NCI-H1930 (cell line): Measurements from ENCODE around the gene MPP7.

Experiments
- DNase-seq, 2 experiments: peaks; one replicate each; lab custom pipeline; 2025; lab: John Stamatoyannopoulos, UW

The MPP7 gene

DNA sequence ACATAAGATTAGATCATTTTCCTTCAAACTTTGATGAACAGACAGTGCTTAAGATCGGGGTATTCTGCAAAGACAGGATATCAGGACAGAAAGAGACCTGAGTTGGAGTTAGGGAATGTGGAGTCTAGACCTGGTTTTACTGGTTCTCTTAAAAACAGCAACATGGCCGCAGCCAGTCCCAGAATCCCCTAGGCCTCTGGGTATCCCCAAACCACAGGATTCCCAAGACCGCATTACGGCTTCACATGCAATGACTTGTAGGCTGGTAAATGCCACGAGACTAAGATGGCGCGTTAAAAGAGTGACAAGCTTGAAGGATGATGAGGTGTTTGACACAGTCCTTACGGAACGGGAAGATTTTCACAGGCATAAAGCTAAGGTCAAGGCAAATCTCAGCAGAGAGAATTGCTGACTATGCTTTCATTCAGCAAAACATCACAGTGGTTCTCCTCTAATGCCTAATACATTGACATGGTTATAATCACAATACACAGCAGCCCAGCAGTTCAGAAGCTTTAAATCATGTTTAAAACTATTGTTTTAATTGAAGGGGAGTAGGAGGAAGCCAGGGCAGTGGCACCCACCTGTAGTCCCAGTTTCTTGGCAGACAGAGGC lies 32.9 kb downstream of the MPP7 start:
- no peak for DNase-seq

DNA sequence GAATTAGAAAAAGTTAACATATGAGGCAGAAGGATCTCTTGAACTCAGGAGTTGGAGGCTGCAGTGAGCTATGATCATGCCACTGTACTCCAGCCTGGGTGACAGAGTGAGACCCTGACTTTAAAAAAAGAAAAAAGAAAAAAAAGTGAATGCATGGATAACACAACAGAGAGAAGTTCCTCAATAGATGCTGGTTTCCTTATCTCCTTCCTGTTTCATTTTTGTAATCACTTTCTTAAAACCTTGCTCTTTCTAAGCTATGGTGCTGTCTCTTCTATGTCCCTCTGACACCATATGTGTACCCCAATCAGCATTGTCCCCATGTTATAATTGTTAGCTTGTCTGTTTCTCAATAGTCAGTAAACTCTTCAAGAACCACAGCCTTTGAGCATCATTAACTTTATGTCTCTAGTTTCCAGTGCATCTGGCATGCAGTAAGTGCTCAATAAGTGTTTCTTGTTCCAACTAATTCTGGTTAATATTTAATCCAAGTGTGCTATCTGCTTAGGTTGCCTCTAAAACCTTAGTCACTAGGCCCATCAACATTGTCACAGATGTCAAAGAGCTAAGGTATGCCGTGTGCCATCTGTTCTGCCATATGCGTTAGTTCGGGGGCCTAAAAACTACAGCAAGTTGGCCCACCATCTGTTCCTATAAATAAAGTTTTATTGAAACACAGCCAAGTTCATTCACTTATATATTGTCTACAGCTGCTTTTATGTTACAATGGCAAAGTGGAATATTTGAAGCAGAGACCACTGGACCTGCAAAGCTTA lies 36.2 kb downstream of the MPP7 start:
- no peak for DNase-seq

DNA sequence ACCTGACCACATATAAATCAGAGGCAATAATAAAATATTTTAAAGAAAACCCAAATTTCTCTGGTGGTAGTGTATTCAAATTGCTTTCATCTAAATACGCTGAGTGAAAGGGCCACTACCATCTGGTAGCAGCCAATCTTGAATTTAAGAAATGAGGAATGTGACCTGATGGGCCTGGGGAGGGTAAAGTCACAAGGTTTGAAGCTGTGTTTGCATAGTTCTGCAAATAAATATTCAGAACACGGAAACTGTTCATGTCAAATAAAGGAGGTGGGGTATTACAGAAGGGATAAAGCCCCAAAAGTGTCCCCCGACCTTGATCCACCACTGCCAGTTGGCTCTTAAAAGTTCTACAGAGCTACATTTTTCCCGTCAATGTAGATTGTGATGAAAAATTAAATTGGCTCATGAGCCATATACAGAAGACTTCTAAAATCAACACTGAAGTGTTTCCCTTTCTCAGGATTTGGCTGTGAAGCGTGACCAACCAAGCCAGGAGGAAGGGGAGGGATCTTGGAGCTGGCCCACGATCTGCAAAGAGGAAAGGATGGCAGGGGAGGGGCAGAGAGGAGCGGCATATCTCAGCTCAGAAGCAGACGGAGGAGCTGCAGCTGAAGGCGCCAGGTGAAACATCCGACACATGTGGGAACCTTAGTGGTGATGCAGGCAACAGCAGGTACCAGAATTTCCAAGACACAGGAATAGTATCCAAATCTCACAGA lies 39.6 kb downstream of the MPP7 start:
- DNase-seq = no peak

DNA sequence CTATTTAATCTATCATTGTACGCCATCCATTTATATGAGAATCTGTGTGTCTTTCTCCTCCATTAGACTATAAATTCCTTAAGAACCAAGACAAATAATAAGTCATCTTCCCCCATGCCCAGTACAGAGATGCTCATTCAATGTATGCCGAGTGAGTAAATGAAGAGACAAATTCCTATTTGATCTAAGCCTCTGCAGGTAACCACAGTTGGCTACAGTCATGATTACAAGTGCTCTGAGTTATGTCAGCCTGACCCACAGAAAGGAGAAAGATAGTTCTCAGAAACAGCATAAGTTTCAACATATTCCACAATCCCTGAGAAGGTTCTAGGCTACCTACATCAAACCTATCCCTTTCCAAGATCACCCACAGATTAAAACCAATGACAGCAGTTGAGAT lies 46.1 kb downstream of the MPP7 start:
- no peak for DNase-seq

DNA sequence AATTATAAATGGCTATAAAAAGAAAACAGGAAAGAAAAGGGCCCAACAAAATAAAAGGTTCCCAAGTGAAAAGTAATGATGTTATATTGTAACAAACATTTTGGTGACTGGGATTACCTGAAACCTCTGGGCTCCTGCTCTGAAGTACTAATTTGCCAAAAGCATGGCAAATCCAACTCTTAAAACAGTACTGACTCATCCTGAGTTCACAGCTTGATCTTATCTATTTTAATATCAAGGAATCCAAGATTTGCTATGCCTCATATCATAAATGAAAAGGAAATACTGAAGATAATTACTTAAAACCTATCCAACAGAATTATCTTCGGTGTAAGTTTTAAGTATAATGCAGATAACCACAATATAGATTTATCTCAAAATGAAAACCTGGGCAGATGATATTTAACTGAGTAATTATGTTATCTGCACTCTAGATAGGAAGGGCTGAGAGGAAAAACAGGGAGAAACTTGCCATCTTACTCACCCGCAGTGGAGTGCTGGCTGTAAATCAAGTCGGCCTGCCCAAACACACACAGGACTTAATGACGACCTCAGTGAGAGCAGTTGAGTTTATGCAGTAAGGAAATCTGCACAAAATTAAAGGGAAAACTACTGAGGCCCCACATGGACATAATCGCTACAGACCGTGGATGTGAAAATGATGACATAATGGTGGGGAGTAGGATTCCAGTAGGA lies 48.4 kb downstream of the MPP7 start:
- DNase-seq = no peak

DNA sequence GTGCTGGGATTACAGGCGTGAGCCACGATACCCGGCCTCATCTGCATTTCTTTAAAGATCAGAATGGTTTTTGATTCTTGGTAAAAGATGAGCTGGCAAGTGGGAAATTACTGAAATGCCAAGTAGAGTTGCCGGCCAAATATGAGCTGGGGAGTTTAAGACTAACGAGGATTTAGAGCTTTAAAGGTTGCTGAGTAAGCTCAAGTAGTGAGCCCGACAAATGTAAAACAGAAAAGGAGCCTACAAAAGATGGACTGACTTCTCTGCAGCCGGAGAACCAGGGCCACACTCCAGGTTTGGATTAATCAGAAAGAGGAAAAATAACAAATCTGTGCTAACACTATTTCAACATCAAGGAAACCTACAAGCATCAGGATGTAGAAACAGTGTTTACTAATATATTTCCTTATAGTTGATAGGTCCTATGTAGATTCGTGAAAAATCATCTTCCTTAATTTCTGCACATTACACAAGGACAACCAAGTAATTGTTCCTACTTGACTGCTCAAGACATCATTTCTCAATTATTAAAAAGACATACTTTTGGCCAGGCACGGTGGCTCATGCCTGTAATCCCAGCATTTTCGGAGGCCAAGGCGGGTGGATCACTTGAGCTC lies 49.6 kb downstream of the MPP7 start:
- no peak for DNase-seq
